Neural progenitor cell (in vitro differentiated cells): ENCODE results near the gene CD83. TPM values are rescaled to one million over a fixed set of nuclear protein-coding genes. Genes with fewer than 3 reads are reported as not detected.

Source experiments
- DNase-seq: peaks from one replicate; pipeline ENCODE4 v3.0.0-alpha.2; 2016; ENCODE audit warnings: low spot score
- H2AFZ ChIP-seq: fragments of 200-600 bp; sonication (generic); replicated peaks from 2 replicates; pipeline ENCODE4 v1.6.1; 2016; ENCODE audit warnings: antibody characterized with exemption
- H3F3A ChIP-seq: fragments of 200-600 bp; sonication (generic); 2 replicates; pipeline ENCODE4 v1.6.1; 2016; ENCODE audit warnings: antibody characterized with exemption, low read depth
- H3K27ac ChIP-seq: fragments of 200-600 bp; sonication (generic); 2 replicates; pipeline ENCODE4 v1.5.1; 2016; ENCODE audit warnings: mild to moderate bottlenecking
- H3K27me3 ChIP-seq: fragments of 200-600 bp; sonication (generic); 2 replicates; pipeline ENCODE4 v1.6.1; 2016; ENCODE audit warnings: mild to moderate bottlenecking, moderate library complexity
- H3K36me3 ChIP-seq: fragments of 200-600 bp; sonication (generic); 2 replicates; pipeline ENCODE4 v1.5.1; 2016
- H3K4me1 ChIP-seq: fragments of 200-600 bp; sonication (generic); 2 replicates; pipeline ENCODE4 v1.6.1; 2016; ENCODE audit warnings: mixed run types
- H3K4me2 ChIP-seq: fragments of 200-600 bp; sonication (generic); 2 replicates; pipeline ENCODE4 v1.6.1; 2016
- H3K4me3 ChIP-seq: fragments of 200-600 bp; sonication (generic); 2 replicates; pipeline ENCODE4 v1.5.1; 2016
- H3K79me2 ChIP-seq: fragments of 200-600 bp; sonication (generic); 2 replicates; pipeline ENCODE4 v1.6.1; 2016; ENCODE audit warnings: low read depth
- H3K9ac ChIP-seq: fragments of 200-600 bp; sonication (generic); 2 replicates; pipeline ENCODE4 v1.6.1; 2016
- H3K9me3 ChIP-seq: fragments of 200-600 bp; sonication (generic); 2 replicates; pipeline ENCODE4 v1.5.1; 2016; ENCODE audit warnings: low read depth
- H4K20me1 ChIP-seq: fragments of 200-600 bp; sonication (generic); 2 replicates; pipeline ENCODE4 v1.6.1; 2016; ENCODE audit warnings: low read depth
- H3K27ac Mint-ChIP-seq: 3 replicates; pipeline ENCODE4 v1.8.0; 2021; ENCODE audit warnings: mixed read lengths
- H3K27me3 Mint-ChIP-seq: 2 replicates; pipeline ENCODE4 v1.8.0; 2022; ENCODE audit warnings: low read depth, mild to moderate bottlenecking, inconsistent platforms, moderate library complexity, mixed read lengths; ENCODE audit not compliant: insufficient read depth
- H3K36me3 Mint-ChIP-seq: 3 replicates; pipeline ENCODE4 v1.8.0; 2021; ENCODE audit warnings: mixed read lengths
- H3K4me1 Mint-ChIP-seq: 3 replicates; pipeline ENCODE4 v1.8.0; 2021; ENCODE audit warnings: mixed read lengths
- H3K4me3 Mint-ChIP-seq: 3 replicates; pipeline ENCODE4 v1.8.0; 2021; ENCODE audit warnings: mild to moderate bottlenecking, moderate library complexity, mixed read lengths
- H3K9me3 Mint-ChIP-seq: 3 replicates; pipeline ENCODE4 v1.8.0; 2020; ENCODE audit warnings: mixed read lengths
- CTCF ChIP-seq: fragments of 200-600 bp; sonication (generic); IDR thresholded peaks from 2 replicates; pipeline ENCODE4 v1.5.1; 2017; ENCODE audit warnings: antibody characterized with exemption, mild to moderate bottlenecking
- EZH2 ChIP-seq: fragments of 200-600 bp; sonication (generic); IDR thresholded peaks from 2 replicates; pipeline ENCODE4 v1.6.1; 2017; ENCODE audit warnings: antibody characterized with exemption, mild to moderate bottlenecking, moderate library complexity
- EZH2phosphoT487 ChIP-seq: fragments of 200-600 bp; sonication (generic); IDR thresholded peaks from 2 replicates; pipeline ENCODE4 v1.6.1; 2017; ENCODE audit warnings: antibody characterized with exemption
- total RNA-seq: library from RNA; depleted of rRNA; stranded (reverse); fragments of >200 nt; gene quantifications from 2 replicates; pipeline ENCODE4 v1.2.3, GENCODE V29; 2015; ENCODE audit warnings: low replicate concordance

The CD83 gene
- total RNA-seq, 1 donor from 2014 or later: 0.80 TPM

- H3K27ac ChIP-seq: no peak overlapping the region
- H3K27ac Mint-ChIP-seq: no peak overlapping the region
- H2AFZ ChIP-seq: no peak overlapping the region
- peaks cover 3% of the 10 kb centered on the region for H3K4me1 Mint-ChIP-seq
- H3K79me2 ChIP-seq: no peaks in the 10 kb centered on the region
- DNase-seq: no peak
- no peaks in the 10 kb centered on the region for H3K36me3 Mint-ChIP-seq
- no peaks in the 10 kb centered on the region for H3K27me3 ChIP-seq
- no peak overlapping the region for H3K4me2 ChIP-seq
- no peak overlapping the region for H3K4me3 Mint-ChIP-seq
- no peaks in the 10 kb centered on the region for H3K9me3 ChIP-seq
- H3K4me3 ChIP-seq: no peak overlapping the region
- peaks cover 3% of the 10 kb centered on the region for H3K27me3 Mint-ChIP-seq
- TF ChIP-seq CTCF: no peak
- TF ChIP-seq EZH2phosphoT487: no peak
- no peak for TF ChIP-seq EZH2
- no peaks in the 10 kb centered on the region for H3K4me1 ChIP-seq
- H4K20me1 ChIP-seq: no peaks in the 10 kb centered on the region
- no peaks in the 10 kb centered on the region for H3K36me3 ChIP-seq
- no peaks in the 10 kb centered on the region for H3F3A ChIP-seq
- peaks cover 18% of the 10 kb centered on the region for H3K9me3 Mint-ChIP-seq
- H3K9ac ChIP-seq: no peak overlapping the region
Observed at GRCh38 chr6:14109411-14109826, 8.2 kb upstream of the CD83 start.

- Histone ChIP-seq H3K27me3 (no peaks in the 10 kb centered on the region), H2AFZ (no peak overlapping the region), H3K27ac (no peak overlapping the region), H3K9ac (no peak overlapping the region), H4K20me1 (no peaks in the 10 kb centered on the region), H3K4me1 (no peaks in the 10 kb centered on the region), H3K9me3 (no peaks in the 10 kb centered on the region), H3K36me3 (no peaks in the 10 kb centered on the region), H3F3A (no peaks in the 10 kb centered on the region), H3K4me3 (no peak overlapping the region), H3K4me2 (no peak overlapping the region), H3K79me2 (no peaks in the 10 kb centered on the region)
- no peaks in the 10 kb centered on the region for H3K36me3 Mint-ChIP-seq
- H3K27ac Mint-ChIP-seq: no peak overlapping the region
- no peak for DNase-seq
- peaks cover 2% of the 10 kb centered on the region for H3K27me3 Mint-ChIP-seq
- TF ChIP-seq EZH2: no peak
- TF ChIP-seq CTCF: no peak
- no peak for TF ChIP-seq EZH2phosphoT487
- H3K9me3 Mint-ChIP-seq: peaks cover 18% of the 10 kb centered on the region
- no peak overlapping the region for H3K4me3 Mint-ChIP-seq
- H3K4me1 Mint-ChIP-seq: no peaks in the 10 kb centered on the region
Observed at GRCh38 chr6:14110001-14110818, 7.4 kb upstream of the CD83 start.

- peaks cover 27% of the 10 kb centered on the region for H3K27me3 ChIP-seq
- H3K9me3 Mint-ChIP-seq: no peaks in the 10 kb centered on the region
- TF ChIP-seq EZH2 (no peak), EZH2phosphoT487 (no peak), CTCF (no peak)
- H2AFZ ChIP-seq: no peak overlapping the region
- no peaks in the 10 kb centered on the region for H3K36me3 ChIP-seq
- no peak overlapping the region for H3K27ac Mint-ChIP-seq
- no peak overlapping the region for H3K4me3 ChIP-seq
- H3K4me1 Mint-ChIP-seq: peaks cover 9% of the 10 kb centered on the region
- H3K4me2 ChIP-seq: no peak overlapping the region
- no peak overlapping the region for H3K9ac ChIP-seq
- H3K9me3 ChIP-seq: no peaks in the 10 kb centered on the region
- peaks cover 4% of the 10 kb centered on the region for H3K4me1 ChIP-seq
- H3K36me3 Mint-ChIP-seq: no peaks in the 10 kb centered on the region
- H3K79me2 ChIP-seq: no peaks in the 10 kb centered on the region
- no peaks in the 10 kb centered on the region for H4K20me1 ChIP-seq
- peaks cover 13% of the 10 kb centered on the region for H3K27me3 Mint-ChIP-seq
- no peak overlapping the region for H3K27ac ChIP-seq
- no peak for DNase-seq
- peaks cover 16% of the 10 kb centered on the region for H3F3A ChIP-seq
- H3K4me3 Mint-ChIP-seq: no peak overlapping the region
Observed at GRCh38 chr6:14113976-14114375, 3.6 kb upstream of the CD83 start.
